Measurements from ENCODE around the gene SRCAP. TPM values are rescaled to one million over a fixed set of nuclear protein-coding genes. Genes with fewer than 3 reads are reported as not detected.

The SRCAP gene
- polyA plus RNA-seq, 3 donors, result 7.3 to 16.8 (median 16.5) TPM

DNA sequence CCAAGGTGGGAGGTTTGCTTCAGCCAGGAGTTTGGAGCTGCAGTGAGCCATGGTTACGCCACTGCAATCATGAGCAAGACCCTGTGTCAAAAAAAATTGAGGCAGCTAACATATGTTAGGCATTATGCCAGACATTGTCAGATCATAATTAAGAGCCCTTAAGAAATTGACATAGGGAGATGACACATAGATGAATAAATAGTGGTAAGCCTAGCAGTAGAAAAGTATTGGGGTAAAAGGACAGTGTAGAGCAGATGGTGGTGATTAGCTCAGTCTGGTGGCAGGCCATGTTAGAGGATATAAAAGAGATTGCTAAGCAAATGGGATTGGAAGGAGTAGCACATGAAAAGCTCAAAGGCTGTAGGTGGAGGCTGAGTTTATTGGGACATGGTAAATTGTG, 22.6 kb downstream of the SRCAP start:
- 86 to 100% (median 98%) methylated on average over 1 of the region's 1 CpG for WGBS, 3 donors
- H3K27ac ChIP-seq (ENCODE audit: low read depth, low read length), result no peak overlapping the region

DNA sequence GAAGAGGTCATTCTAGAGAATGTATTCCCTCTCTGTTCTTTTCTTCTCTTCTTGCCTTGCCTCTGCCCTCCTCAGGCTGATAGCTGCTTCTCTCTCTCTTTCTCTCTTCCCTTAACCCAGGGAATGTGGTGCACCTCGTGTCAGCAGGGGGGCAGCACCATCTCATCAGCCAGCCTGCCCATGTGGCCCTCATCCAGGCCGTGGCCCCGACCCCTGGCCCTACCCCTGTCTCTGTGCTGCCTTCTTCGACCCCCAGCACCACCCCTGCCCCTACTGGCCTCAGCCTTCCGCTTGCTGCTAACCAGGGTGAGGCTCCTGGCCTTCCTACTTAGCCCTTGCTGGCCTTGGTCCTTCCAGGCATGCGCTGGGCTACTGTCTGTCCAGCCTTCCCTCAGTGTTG, 23.5 kb downstream of the SRCAP start:
- 60 to 77% (median 69%) methylated on average over 6 of the region's 6 CpGs for WGBS, 3 donors
- no peak overlapping the region for H3K27ac ChIP-seq (ENCODE audit: low read depth, low read length)

DNA sequence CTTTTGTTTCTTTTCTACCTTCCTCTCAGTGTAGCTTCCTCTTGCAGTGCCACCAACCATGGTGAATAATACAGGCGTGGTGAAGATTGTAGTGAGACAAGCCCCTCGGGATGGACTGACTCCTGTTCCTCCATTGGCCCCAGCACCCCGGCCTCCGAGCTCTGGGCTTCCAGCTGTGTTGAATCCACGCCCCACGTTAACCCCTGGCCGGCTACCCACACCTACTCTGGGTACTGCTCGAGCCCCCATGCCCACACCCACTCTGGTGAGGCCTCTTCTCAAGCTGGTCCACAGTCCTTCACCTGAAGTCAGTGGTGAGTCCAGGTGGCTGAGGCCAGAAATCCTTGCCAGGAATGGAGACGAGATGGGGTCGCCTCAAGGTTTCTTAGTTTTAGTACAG, 23.9 kb downstream of the SRCAP start:
- no peak overlapping the region for H3K27ac ChIP-seq (ENCODE audit: low read depth, low read length)
- 85 to 89% (median 86%) methylated on average over 10 of the region's 10 CpGs for WGBS, 3 donors

DNA sequence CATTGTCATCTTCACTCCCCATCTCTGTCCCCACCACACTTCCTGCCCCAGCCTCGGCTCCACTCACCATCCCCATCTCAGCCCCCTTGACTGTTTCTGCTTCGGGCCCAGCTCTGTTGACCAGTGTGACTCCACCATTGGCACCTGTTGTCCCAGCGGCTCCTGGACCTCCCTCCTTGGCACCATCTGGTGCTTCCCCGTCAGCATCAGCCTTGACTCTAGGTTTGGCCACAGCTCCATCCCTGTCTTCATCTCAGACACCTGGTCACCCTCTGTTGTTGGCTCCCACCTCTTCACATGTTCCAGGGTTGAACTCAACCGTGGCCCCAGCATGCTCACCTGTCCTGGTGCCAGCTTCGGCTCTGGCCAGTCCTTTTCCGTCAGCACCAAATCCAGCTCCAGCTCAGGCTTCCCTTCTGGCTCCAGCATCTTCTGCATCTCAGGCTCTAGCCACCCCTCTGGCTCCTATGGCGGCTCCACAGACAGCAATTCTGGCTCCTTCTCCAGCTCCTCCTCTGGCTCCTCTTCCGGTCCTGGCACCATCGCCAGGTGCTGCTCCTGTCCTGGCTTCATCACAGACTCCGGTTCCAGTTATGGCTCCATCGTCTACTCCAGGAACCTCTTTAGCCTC, 24.9 kb downstream of the SRCAP start:
- no peak overlapping the region for H3K27ac ChIP-seq (ENCODE audit: low read depth, low read length)
- WGBS, 3 donors, result 87 to 95% (median 93%) methylated on average over 12 of the region's 12 CpGs

DNA sequence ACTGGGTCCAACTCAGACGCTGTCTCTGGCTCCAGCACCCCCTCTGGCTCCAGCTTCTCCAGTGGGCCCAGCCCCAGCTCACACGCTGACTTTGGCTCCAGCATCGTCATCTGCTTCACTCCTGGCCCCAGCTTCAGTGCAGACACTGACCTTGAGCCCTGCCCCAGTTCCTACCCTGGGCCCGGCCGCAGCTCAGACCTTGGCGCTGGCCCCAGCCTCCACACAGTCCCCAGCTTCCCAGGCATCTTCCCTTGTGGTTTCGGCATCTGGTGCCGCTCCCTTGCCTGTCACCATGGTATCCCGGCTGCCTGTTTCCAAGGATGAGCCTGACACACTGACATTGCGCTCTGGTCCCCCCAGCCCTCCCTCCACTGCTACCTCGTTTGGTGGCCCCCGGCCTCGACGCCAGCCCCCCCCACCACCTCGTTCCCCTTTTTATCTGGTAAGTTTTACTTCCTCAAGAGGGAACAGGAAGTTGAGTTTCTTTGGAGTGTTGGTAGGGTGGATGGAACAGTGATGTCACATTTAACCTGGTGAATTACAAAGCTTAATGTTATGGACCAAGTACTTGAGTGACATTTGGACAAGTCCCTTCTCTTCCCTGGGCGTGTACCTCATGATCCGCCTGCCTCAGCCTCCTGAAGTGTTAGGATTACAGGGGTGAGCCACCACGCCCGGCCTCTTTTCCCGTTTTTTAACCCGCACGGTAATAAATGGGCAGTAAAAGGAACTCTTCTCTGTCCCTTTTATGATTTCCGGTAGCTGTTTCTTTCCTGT, 25.9 kb downstream of the SRCAP start:
- no peak overlapping the region for H3K27ac ChIP-seq (ENCODE audit: low read depth, low read length)
- WGBS, 3 donors, result 61 to 70% (median 67%) methylated on average over 23 of the region's 23 CpGs

DNA sequence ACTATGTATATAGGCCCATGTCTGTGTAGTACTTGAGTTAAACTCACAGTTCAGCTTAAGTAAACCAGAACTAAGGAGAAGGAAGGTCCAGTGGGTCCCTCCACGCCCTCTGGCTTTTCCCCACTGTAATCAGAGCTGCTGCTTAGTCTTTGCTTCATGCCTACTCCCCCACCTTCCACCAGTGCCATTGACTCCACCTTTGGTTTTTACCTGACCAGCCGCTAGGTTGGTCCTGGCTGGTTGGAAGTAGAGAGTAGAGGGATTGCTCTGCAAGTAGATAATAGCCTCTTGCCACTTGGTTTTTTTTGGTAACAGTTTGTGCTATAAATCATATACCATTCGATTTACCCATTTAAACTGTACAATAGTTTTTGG, 26.4 kb downstream of the SRCAP start:
- 82 to 89% (median 88%) methylated on average over 3 of the region's 3 CpGs for WGBS, 3 donors
- no peak overlapping the region for H3K27ac ChIP-seq (ENCODE audit: low read depth, low read length)

DNA sequence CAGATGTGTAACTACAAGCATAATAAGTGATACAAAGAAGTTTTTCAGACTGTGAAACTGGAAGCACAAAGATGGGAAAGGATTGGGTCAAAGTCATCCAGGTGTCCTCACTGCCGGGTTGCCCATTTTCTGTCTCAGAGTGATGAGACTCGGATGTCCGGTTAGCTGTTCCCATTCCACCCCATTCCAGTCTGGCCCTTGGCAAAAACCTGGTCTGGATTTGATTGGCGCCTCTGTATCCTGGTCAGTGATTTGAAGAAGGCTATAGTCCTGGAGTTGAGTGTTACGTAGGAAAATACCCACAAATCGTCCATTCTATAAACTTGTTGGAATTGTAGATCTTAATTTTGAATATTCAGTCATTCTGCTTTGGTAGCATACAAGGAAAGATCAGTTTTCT, 29.4 kb downstream of the SRCAP start:
- 92 to 94% (median 93%) methylated on average over 6 of the region's 6 CpGs for WGBS, 3 donors
- H3K27ac ChIP-seq (ENCODE audit: low read depth, low read length), result no peak overlapping the region

DNA sequence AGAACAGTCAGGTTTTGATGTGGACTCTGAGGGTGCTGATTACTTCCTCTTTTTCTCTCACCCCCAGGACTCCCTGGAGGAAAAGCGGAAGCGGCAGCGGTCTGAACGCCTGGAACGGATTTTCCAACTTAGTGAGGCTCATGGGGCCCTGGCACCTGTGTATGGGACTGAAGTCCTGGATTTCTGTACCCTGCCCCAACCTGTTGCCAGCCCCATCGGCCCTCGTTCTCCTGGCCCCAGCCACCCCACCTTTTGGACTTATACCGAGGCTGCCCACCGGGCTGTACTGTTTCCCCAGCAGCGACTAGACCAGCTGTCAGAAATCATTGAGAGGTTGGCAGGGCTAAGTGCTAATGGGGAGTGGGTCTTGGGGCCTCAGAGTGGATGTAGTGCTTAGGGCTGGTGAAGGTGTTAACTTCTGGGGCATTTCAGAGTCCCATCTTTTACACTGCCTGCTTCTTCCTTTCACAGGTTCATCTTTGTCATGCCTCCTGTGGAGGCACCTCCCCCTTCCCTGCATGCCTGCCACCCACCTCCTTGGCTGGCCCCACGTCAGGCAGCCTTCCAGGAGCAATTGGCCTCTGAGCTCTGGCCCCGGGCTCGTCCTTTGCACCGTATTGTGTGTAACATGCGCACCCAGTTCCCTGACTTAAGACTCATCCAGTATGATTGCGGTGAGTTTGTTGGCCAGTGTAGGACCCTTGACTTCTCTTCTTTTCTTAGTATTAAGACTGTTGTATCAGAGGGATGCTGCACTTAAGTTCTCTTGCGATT, 30.1 kb downstream of the SRCAP start:
- 72 to 90% (median 74%) methylated on average over 17 of the region's 17 CpGs for WGBS, 3 donors

DNA sequence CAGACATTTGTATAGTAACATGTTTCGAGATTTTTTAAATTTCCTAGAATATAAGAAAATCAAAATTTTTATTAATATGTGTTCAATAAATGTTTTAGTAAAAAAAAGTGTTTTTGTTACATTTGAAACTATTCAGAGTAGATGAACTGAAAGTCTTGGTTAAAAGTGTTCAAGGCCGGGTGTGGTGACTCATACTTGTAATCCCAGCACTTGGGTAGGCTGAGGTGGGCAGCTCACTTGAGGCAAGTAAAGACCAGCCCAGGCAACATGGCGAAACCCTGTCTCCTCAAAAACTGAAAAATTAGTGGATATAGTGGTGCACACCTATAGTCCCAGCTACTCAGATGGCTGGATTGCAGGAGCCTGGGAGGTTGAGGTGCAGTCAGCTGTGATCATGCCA, 32.4 kb downstream of the SRCAP start:
- WGBS, 3 donors, result 94 to 95% (median 95%) methylated on average over 3 of the region's 3 CpGs
- no peak overlapping the region for H3K27ac ChIP-seq (ENCODE audit: low read depth, low read length)

More for the DNA sequence above, 30.1 kb downstream of the SRCAP start:
- no peak overlapping the region for H3K27ac ChIP-seq (ENCODE audit: low read depth, low read length)

DNA sequence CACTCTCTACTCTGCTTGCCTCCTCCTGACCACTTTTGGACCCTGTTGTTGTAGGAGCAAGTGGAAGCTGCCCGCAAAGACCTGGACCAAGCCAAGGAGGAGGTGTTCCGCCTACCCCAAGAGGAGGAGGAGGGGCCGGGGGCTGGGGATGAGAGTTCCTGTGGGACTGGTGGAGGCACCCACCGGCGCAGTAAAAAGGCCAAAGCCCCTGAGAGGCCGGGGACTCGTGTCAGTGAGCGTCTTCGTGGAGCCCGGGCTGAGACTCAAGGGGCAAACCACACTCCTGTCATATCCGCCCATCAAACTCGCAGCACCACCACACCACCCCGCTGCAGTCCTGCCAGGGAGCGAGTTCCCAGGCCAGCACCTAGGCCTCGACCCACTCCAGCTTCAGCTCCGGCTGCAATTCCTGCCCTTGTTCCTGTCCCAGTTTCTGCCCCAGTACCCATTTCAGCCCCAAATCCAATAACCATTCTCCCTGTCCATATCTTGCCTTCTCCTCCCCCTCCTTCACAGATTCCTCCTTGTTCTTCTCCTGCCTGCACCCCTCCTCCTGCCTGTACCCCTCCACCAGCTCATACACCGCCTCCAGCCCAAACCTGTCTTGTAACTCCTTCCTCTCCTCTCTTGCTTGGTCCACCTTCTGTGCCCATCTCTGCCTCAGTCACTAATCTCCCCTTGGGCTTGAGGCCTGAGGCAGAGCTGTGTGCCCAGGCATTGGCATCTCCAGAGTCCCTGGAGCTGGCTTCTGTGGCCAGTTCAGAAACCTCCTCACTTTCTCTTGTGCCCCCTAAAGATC, 38.2 kb downstream of the SRCAP start:
- 93 to 95% (median 95%) methylated on average over 12 to 17 of the region's 17 CpGs for WGBS, 3 donors

DNA sequence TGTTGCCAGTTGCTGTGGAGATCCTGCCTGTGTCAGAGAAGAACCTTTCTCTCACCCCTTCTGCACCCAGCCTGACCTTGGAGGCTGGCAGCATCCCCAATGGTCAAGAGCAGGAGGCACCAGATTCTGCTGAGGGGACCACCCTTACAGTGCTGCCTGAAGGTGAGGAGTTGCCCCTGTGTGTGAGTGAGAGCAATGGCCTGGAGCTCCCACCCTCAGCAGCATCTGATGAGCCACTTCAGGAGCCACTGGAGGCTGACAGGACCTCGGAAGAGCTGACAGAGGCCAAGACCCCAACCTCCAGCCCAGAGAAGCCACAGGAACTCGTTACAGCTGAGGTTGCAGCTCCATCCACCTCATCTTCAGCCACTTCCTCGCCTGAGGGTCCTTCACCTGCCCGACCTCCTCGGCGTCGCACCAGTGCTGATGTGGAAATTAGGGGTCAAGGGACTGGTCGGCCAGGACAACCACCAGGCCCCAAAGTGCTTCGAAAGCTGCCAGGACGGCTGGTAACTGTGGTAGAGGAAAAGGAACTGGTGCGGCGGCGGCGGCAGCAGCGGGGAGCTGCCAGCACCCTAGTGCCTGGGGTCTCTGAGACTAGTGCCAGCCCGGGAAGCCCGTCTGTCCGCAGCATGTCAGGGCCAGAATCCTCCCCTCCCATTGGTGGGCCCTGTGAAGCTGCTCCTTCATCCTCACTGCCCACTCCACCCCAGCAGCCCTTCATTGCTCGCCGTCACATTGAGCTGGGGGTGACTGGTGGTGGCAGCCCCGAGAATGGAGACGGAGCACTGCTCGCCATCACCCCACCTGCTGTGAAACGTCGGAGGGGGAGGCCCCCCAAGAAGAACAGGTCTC, 39.0 kb downstream of the SRCAP start:
- WGBS, 3 donors, result 93% methylated on average over 24 to 25 of the region's 25 CpGs
- H3K27ac ChIP-seq (ENCODE audit: low read depth, low read length), result no peak overlapping the region

More for the DNA sequence above, 38.2 kb downstream of the SRCAP start:
- H3K27ac ChIP-seq (ENCODE audit: low read depth, low read length), result no peak overlapping the region

DNA sequence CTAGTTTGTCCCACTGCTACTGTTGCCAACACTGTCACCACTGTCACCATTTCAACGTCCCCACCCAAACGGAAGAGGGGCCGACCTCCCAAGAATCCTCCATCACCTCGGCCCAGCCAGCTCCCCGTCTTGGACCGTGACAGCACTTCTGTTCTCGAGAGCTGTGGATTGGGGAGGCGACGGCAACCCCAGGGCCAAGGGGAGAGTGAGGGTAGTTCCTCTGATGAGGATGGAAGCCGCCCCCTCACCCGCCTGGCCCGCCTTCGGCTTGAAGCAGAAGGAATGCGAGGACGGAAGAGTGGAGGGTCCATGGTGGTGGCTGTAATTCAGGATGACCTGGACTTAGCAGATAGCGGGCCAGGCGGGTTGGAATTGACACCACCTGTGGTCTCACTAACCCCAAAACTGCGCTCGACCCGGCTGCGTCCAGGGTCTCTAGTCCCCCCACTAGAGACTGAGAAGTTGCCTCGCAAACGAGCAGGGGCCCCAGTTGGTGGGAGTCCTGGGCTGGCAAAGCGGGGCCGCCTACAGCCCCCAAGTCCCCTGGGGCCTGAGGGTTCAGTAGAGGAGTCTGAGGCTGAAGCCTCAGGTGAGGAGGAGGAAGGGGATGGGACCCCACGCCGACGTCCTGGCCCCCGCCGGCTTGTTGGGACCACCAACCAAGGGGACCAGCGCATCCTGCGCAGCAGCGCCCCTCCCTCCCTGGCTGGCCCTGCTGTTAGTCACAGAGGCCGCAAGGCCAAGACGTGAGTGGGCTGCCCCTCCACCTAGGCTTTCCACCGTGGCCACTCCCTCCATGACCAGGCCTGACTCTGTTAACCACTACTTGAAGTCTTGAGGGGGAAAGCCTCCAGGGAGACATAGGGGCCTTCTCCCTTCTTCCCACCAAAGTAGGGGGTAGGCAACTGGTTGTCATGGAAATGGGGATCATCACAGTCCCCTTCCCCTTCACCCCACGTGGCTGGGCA, 40.3 kb downstream of the SRCAP start:
- WGBS, 3 donors, result 88 to 91% (median 88%) methylated on average over 37 of the region's 37 CpGs
- H3K27ac ChIP-seq (ENCODE audit: low read depth, low read length), result no peak overlapping the region

DNA sequence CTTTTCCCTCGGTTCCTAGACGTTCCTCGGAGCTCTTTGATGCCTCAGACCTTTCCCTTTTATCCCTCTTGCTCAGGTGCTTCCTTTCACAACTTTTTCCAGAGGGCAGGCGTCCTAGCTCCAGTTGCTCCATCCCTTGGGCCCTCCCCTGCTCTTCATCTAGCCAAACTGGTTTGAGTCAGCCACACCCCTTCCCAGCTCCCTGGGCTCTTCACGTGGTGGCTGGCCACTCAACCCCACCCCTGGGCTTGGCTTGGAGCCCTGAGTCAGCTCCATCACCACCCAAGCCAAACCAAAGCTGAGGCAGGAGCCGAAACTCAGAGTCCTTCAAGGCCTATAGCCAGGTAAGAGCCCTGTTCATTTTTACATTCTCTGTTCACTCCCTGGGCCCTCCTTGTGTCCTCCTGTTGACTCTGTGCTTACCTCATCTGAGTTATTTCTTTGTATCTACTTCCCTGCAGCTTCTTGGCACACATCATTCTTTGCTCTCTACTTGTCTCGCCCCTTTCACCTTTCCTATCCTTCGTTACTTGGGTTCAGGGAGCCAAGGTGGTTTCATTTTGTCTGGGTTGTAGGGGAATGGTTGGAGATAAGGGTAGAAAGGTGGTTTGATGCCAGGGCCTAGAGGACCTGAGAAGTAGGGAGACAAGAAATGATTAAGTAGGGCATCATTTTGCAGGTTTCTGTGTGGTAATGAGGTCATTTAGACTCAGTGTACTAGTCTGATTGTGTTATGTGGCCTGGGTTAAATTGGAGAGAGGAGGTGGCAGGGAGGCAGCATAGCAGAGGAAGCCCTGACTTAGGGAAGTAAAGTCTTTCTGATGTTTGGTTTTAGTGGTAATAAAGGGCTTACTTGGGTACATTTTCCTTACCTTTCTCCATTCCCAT, 41.6 kb downstream of the SRCAP start:
- WGBS, 3 donors, result 26 to 55% (median 48%) methylated on average over 8 of the region's 8 CpGs

DNA sequence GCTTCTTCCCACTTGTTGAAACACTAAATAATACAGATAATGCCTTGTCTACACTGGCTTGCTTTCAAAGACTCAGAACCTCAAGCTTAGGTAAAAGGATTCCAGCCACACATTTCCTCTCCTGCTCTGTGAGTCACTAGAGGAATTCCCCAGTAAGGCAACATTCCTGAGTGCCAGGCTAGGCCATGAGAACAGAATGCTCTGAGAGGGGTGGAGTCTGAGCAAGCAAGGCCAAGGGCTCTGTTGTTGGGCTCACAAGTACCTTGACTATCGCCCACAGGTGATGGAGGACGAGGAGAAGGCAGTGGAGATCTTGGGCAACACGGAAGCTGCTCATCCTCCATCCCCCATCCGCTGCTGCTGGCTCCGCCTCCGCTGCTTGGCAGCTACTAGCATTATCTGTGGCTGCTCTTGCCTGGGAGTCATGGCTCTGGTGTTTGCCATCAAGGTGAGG, 42.5 kb downstream of the SRCAP start:
- 78 to 88% (median 88%) methylated on average over 6 of the region's 6 CpGs for WGBS, 3 donors
- no peak overlapping the region for H3K27ac ChIP-seq (ENCODE audit: low read depth, low read length)

More for the DNA sequence above, 41.6 kb downstream of the SRCAP start:
- no peak overlapping the region for H3K27ac ChIP-seq (ENCODE audit: low read depth, low read length)

DNA sequence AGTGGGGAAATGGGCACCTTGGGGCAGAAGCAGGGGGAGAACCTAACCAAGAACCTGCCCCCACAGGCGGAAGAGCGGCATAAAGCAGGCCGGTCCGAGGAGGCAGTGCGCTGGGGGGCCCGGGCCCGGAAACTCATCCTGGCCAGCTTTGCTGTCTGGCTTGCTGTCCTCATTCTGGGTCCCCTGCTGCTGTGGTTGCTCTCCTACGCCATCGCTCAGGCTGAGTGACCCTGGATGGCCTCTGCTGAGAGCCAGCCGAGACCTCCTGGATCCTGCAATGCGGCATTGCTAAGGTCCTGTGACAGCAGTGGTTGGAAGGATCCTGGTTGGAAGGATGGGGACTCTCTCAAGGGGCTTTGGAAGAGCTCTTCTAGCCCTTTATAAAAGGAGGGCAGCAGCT, 44.7 kb downstream of the SRCAP start:
- 83 to 93% (median 86%) methylated on average over 8 to 11 of the region's 11 CpGs for WGBS, 3 donors

DNA sequence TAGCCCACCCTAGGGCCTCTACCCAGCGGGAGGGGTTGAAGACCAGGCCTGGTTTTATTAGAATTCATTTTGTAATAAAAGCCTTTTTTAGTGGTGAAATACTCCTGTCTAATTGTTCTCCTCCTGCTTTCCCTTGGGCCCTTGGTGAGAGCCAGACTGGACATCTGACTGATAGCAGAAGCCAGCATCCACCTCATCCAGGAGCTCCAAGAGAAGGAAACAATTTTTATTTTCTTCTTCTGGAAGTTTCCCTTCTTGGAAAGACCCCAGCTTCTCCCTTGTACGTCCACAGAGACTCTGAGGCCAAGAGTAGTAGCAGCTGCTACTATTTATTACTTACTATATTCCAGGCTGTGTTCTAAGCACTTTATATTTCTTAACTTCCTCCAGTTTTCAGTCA, 45.2 kb downstream of the SRCAP start:
- 74 to 76% (median 75%) methylated on average over 2 of the region's 2 CpGs for WGBS, 3 donors
- no peak overlapping the region for H3K27ac ChIP-seq (ENCODE audit: low read depth, low read length)

More for the DNA sequence above, 44.7 kb downstream of the SRCAP start:
- H3K27ac ChIP-seq (ENCODE audit: low read depth, low read length), result no peak overlapping the region

All from adipose tissue (tissue), 3 donors.